HG02798 (cell line): ENCODE results near the gene ARL4D.
"Not testable (repeated sequence)": the region's sequence is repeated elsewhere in the genome, so short reads cannot be mapped to it uniquely, and the experiment has no call there.

Source experiments
- ATAC-seq: cut with Tn5 transposase; IDR thresholded peaks from one replicate; pipeline ENCODE4 v1.9.1; 2021; ENCODE audit warnings: mild to moderate bottlenecking; ENCODE audit not compliant: unreplicated experiment, poor library complexity

Gene ARL4D, protein sequence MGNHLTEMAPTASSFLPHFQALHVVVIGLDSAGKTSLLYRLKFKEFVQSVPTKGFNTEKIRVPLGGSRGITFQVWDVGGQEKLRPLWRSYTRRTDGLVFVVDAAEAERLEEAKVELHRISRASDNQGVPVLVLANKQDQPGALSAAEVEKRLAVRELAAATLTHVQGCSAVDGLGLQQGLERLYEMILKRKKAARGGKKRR

GRCh38 chr17:43398724-43399595 lies at the start of gene ARL4D:
Gene ARL4D, plus strand, starts transcription at chr17:43398993. Its CDS starts 740 bp downstream, at chr17:43399733.
- ATAC-seq = peak; percentile 75

DNA sequence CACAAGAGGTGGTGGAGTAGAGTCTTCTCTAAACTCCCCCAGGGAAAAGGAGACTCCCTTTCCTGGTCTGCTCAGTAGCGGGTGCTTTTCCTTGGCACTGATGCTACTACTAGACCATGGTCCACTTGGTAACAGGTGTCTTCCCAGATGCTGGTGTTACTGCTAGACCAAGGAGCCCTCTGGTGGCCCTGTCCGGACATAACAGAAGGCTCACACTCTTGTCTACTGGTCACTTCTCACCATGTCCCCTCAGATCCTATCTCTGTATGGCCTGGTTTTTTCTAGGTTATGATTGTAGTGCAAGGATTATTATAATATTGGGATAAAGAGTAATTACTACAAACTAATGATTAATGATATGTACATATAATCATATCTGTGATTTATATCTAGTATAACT lies 49.7 kb upstream of the ARL4D start:
- no peak for ATAC-seq

DNA sequence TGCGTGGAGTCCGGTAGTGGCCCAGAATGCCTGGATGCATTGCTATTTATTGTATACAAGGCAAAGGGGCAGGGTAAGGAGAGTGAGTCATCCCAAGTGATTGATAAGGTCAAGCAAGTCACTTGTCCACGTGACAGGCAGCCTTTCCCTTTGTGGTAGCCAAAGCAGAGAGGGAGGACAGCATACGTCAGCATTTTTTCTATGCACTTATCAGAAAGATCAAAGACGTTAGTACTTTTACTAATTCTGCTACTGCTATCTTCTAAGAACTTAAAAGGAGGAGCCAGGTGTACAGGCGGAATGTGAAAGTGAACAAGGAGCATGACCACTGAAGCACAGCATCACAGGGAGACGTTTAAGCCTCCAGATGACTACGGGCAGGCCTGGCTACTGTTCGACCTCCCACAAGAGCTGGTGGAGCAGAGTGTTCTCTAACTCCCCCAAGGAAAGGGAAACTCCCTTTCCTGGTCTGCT lies 47.9 kb upstream of the ARL4D start:
- no peak for ATAC-seq

DNA sequence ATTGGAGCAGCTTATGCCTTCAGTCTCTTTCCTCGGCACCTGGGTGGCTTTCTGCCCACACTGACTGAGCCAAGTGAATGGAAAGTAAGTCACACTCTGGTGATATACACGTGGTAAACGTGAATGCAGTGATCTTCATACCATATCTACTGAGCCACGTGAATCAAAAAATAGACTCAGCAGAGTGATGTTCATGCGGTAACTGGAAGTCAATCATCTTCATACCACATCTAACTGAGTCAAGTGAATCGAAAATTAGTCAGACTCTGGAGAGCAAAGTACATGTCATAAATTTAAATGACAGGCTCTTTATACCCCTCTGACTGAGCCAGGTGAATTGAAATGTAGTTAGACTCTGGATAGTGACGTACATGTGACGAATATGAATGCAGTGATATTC lies 47.1 kb upstream of the ARL4D start:
- ATAC-seq = no peak

GRCh38 chr17:43352579-43353331 lies 46.0 kb upstream of the ARL4D start:
- ATAC-seq = no peak

GRCh38 chr17:43353393-43353792 lies 45.4 kb upstream of the ARL4D start:
- ATAC-seq = no peak

GRCh38 chr17:43354371-43354770 lies 44.4 kb upstream of the ARL4D start:
- ATAC-seq = no peak

DNA sequence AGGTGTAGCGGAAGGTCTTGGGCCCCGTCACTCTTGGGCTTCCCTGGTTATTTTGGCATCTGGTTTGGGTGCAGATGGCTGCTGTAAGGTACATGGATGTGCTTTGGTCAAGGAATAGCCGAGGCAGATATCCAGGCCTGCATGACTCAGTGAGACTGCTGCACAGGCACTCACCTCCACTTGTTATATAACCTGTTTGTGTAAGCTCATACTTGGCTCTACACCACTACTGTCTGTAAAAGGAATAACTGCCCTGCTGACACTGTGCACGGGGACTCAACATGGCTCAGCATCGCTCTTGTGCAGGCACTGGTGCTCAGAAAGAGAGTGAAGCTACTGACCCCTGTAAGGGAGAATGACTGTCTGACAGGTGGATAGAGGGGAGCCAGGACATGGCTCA lies 42.3 kb upstream of the ARL4D start:
- no peak for ATAC-seq

DNA sequence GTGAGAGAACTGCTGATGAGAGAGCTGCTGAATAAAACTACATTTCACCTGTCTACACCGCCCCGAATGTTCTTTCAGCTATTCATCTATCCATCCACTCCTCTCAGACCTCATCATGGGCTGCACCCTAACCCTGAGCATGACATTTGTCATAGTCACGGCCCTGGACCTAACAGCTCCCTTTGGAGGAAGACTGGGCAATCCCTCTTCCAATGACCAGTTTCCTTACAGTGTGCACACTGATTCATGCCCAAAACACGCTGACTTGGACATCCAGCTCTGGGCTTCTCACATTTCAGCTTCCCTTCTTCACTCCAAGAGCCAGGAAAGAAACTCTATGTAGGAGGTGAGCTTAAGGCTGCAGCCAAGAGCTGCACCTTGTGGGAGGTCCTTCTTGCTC lies 41.8 kb upstream of the ARL4D start:
- no peak for ATAC-seq

- ATAC-seq = no peak
Measured at GRCh38 chr17:43359469-43360110, 39.2 kb upstream of the ARL4D start.

DNA sequence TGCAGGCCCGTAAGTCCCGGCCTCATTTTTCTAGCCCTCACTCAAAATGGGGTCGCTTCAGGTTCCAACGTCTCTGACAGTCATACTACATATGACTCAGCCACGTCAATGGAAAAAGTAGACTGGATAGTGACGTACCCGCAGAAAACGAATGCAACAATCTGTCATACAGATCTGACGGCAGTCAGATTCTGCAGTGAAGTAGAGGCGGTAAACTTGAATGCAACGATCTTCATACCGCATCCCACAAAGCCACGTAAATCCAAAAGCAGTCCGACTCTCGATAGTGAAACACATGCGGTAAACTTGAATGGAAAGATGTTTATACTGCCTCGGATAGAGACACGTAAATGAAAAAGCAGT lies 38.4 kb upstream of the ARL4D start:
- ATAC-seq = no peak

GRCh38 chr17:43360739-43361505 lies 37.9 kb upstream of the ARL4D start:
- ATAC-seq = peak; percentile 79

- no peak for ATAC-seq
Measured at GRCh38 chr17:43363181-43363925, 35.4 kb upstream of the ARL4D start.

DNA sequence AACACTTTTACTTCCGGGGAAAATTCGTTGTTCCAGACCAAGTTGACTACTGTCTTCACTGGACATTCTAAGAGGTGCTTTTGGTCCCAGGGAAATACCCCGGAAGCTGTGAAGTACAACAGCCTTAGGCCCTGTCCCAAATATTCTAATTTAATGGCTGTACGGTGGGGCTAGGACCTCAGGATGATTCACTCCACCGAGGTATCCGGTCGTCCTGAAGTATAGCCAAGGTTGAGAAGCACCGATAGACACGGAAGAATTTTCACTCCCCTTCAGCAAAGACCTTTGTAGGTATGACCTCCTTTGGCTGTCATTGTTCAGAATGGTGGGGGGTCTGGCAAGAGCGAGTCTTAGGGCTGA lies 34.9 kb upstream of the ARL4D start:
- no peak for ATAC-seq

GRCh38 chr17:43365356-43365755 lies 33.4 kb upstream of the ARL4D start:
- ATAC-seq = no peak

- not testable (repeated sequence) for ATAC-seq
Measured at GRCh38 chr17:43365921-43366320, 32.9 kb upstream of the ARL4D start.

DNA sequence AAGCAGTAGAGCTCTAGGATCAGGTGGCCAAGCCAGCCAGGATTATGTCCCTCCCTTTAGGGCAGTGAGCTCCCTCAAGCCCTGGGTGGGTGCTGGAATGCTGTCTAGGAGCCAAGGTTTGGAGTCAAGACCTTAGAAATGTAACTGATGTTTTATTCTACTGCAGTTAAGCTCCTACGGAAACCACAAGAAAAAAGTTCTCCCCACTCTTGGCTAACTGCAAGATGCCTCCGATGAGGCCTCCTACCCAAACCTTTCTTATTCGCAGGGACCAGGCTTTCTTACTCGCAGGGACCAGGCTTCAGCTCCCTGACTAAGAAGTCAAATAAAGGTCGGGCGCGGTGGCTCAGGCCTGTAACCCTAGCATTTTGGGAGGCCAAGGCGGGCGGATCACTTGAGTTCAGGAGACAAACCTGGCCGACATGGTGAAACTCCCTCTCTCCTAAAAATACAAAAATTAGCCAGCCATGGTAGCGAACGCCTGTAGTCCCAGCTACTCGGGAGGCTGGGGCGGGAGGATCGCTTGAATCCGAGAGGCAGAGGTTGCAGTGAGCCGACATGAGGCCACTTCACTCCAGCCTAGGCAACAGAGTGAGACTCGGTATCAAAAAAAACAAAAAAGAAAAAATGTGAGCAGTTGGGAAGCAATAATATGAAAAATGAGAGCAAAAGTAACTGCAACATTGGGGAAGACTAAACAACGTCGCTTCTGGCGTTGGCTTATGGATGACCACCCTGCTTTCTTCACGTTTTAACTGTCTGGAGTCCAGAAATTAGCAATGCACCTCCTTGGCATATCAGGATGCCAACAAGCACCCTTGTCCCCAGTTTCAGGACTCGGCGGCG lies 31.7 kb upstream of the ARL4D start:
- no peak for ATAC-seq

- ATAC-seq = peak; percentile 51
Measured at GRCh38 chr17:43367737-43368242, 31.0 kb upstream of the ARL4D start.
